Epithelial cell of esophagus (primary cell): ENCODE results near the gene SLC22A4.

Experiments used
- DNase-seq: peaks from one replicate; pipeline ENCODE4 v3.0.0; 2010; ENCODE audit warnings: low read depth
- H3K4me3 ChIP-seq: 2 replicates; pipeline ENCODE4 v1.5.1; 2011; ENCODE audit warnings: mild to moderate bottlenecking, low read length, control low read depth
- CTCF ChIP-seq: IDR thresholded peaks from 2 replicates; pipeline ENCODE4 v1.5.1; 2011; ENCODE audit warnings: low read depth, mild to moderate bottlenecking, low read length, control low read depth, inconsistent platforms; ENCODE audit not compliant: insufficient read depth; ENCODE audit errors: missing control alignments

The SLC22A4 gene

GRCh38 chr5:132253452-132254320 lies 40.5 kb upstream of the SLC22A4 start:
- peak; percentile 30 for DNase-seq
- no peak overlapping the region for H3K4me3 ChIP-seq
- no peak for TF ChIP-seq CTCF

- DNase-seq = no peak
- no peak overlapping the region for H3K4me3 ChIP-seq
- no peak for TF ChIP-seq CTCF
These were observed 39.7 kb upstream of the SLC22A4 start for GRCh38 chr5:132254321-132254977.

- TF ChIP-seq CTCF = no peak
- no peak for DNase-seq
- no peak overlapping the region for H3K4me3 ChIP-seq
These were observed 38.0 kb upstream of the SLC22A4 start for GRCh38 chr5:132256086-132256782.

- no peak for DNase-seq
- no peak overlapping the region for H3K4me3 ChIP-seq
- no peak for TF ChIP-seq CTCF
These were observed 37.4 kb upstream of the SLC22A4 start for GRCh38 chr5:132256783-132257130.

- no peak for TF ChIP-seq CTCF
- peak; percentile 28 for DNase-seq
- H3K4me3 ChIP-seq = peak within 1 kb of the TSS; percentile 73
These were observed 36.8 kb upstream of the SLC22A4 start, which contains the start of gene PDLIM4 for GRCh38 chr5:132257131-132258101. TSS of gene PDLIM4 (plus strand) at chr5:132257696. CDS start at chr5:132257735, 39 bp downstream.
